HG03565 (cell line): ENCODE measurements around the gene NUDC.
"Not testable (repeated sequence)": the region's sequence is repeated elsewhere in the genome, so short reads cannot be mapped to it uniquely, and the experiment has no call there.

ENCODE experiments used
- ATAC-seq: cut with Tn5 transposase; IDR thresholded peaks from one replicate; pipeline ENCODE4 v1.9.1; 2021; ENCODE audit warnings: mild to moderate bottlenecking, moderate library complexity; ENCODE audit not compliant: unreplicated experiment

The NUDC gene

GRCh38 chr1:26986658-26987057 is 65.1 kb downstream of the NUDC start:
- no peak for ATAC-seq

- not testable (repeated sequence) for ATAC-seq
Measured at GRCh38 chr1:26989403-26990109, 68.0 kb downstream of the NUDC start.

- no peak for ATAC-seq
Measured at GRCh38 chr1:26991310-26992116, 70.0 kb downstream of the NUDC start.

- no peak for ATAC-seq
Measured at GRCh38 chr1:26993237-26994019, 71.9 kb downstream of the NUDC start, which contains the start of gene TRNP1. TRNP1 (plus strand) TSS chr1:26993692; CDS start chr1:26993787, 95 bp downstream.

- no peak for ATAC-seq
Measured at GRCh38 chr1:26994020-26994786, 72.7 kb downstream of the NUDC start.

GRCh38 chr1:26994787-26995517 is 73.4 kb downstream of the NUDC start:
- ATAC-seq, result no peak

GRCh38 chr1:26996024-26996423 is 74.5 kb downstream of the NUDC start:
- ATAC-seq, result no peak
